Measurements from ENCODE around the gene XYLT1.

XYLT1 gene

DNA sequence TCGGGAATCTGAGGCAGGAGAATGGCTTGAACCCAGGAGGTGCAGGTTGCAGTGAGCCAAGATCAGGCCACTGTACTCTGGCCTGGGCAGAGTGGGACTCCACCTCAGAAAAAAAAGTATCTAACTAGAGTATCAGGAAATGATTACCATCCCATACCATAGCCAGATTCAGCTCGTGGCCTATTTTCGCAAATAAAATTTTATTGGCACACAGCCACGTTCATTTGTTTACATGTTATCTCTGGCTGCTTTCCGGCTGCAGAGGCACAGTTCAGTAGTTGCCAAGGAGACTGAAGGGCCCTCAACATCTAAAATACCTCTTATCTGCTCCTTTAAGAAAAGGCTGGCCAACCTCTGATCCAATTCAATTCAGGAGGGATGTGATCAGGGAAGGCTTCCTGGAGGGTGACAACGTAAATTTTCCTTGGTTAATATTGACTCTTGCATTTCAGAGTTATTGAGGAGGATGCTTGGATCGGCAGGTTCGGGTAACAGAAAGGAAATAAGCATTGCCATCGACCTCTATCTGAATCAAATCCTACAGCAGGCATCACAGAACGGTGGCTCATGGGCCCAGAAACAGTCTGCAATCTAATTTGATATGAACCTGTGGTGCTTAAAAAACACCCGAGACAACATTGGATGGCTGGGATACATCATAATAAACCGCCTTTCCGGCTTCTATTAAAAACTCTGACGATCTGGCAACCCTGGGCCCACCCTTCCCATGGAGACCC, 73.8 kb downstream of the XYLT1 start:
- DNase-seq (ENCODE audit: low spot score): peak; percentile 74

DNA sequence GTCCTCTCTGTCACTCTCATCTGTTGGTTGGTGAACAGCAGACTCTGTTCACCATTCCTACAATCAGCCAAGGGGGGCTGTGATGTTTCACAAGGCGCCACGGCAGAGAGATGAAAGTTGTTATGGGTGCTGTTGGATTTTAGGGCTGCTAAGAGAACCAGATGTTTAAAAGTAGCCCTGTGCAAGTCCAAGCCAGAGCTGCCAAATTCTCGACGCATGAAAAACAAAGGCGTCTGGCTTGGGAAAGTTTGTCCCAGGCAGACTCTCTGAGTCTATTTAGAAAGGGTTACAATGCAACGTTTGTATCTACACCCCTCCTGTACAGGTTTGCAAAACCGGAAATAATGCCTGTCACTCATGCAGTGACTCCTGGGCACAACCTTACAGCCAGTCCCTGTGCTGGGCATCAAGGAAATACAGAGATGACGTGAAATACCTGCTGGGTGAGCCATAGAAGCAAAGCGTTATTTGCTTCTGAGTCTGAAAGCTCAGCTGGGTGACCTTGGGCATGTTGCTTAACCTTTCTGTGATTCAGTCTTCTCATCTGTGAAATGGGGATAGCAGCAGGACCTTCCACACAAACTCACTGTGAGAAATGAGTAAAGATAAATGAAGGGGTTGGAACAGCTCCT, 74.8 kb downstream of the XYLT1 start:
- no peak for DNase-seq (ENCODE audit: low spot score)

DNA sequence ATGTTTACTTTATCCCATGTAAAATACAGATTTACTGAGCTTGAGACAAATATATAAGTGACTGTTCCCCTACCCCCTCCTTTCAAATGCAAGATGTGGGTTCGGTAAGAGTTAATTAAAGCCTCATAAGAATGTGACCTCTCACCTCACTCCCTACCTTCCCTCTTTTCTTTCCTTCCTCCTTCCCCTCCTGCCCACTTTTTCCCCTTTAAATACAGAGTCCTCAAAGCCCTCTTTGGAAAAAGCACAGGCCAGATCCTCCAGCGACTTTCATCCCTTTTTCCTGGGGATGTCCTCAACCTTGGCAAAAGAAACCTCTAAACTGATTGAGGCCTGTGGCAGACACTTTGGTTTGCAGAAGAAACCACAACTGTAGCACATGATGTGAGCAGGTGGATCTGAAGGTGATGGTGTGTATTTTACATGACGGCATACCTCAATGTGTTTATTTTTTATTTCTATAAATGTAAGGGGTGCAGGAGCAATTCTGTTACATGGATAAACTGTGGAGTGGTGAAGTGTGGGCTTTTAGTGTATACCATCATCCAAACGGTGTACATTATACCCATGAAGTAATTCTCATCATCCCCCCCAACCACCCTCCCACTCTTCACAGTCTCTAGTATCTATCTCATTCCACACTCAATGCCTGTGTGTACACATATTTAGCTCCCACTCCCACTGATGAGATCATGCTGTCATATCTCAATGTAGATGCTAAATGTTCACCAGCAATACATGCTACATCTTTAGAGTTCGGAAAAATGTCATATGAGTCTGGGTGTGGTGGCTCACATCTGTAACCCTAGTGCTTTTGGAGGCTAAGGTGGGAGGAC, 77.7 kb downstream of the XYLT1 start:
- DNase-seq (ENCODE audit: low spot score): no peak

DNA sequence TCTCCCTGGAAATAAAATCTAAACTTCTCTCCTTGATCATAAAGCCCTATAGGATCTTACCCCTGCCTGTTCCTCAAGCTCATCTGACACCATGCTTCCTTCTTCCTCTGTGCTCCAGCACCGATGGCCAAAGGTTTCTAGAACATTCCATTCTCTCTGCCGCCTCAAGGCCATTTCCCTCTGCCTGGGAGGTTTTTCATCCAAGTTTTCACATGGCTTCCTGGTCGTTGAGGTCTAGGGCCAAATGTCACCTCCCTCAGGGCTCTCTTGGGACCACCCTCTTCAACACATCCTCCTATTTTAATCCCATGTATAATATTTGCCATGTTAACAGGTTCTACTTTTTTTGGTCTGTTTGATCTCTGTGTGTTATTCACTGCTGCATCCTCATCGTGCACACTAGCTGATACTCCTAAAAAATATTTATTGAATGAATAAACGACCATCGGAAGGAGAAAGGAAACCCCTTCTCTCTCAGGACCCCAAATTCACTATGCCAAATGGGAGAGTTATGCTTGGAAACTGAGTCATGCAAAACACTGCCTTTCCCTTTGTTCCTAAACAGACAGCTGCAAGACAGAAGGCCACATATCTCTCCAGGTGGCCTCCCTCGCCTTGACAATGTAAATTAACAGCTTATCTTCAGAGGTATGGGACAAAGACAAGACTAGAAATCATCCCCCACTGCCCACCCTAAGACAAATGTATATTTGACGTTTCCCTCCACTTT, 78.5 kb downstream of the XYLT1 start:
- DNase-seq (ENCODE audit: low spot score): no peak

DNA sequence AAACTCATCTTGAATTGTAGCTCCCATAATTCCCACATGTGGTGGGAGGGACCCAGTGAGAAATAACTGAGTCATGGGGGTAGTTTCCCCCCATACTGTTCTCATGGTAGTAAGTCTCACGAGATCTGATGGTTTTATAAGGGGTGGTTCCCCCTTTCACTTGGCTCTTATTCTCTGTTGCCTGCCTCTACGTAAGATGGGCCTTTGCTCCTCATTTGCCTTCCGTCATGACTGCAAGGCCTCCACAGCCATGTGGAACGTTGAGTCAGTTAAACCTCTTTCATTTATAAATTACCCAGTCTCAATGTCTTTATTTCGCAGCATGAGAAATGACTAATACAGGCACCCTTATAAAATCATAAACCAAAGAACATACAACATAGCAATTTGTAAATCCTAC, 79.0 kb downstream of the XYLT1 start:
- no peak for DNase-seq (ENCODE audit: low spot score)

DNA sequence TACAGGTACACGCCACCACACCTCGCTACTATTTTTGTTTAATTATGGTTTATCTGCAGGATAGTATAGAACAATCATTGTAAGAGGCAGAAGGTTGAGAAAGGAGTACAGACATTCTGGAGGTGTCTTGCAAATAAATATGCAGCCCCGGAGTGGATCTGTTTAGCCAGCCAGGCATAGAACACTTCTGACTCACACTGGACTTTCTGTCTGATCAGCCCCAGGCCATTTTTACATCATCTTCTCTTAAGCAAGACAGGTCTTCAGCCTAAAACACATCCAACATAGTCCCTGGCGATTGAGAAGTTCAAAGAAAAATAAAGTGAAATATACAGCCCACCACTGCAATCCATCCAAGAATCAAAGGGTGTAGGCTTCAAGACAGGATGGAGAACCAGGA, 81.4 kb downstream of the XYLT1 start:
- DNase-seq (ENCODE audit: low spot score): no peak

DNA sequence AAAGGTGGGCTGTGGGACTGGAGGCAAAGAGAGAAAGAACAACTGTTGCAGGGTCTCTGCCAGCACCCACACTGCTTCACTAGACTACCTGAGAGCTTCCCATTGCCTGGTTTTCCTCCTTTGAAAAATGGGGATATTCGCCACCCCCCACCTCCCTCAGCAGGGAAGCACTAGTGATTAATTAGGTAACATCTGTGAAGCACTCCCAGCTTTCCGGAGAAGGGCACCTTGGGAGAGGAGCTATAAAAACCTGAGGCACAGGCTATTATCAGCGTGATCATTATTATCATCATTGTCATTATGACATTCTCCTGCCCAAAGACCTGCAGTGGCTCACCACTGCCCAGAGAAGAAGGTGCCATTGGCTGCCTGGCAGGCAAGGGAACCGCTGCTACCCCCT, 83.5 kb downstream of the XYLT1 start:
- no peak for DNase-seq (ENCODE audit: low spot score)

DNA sequence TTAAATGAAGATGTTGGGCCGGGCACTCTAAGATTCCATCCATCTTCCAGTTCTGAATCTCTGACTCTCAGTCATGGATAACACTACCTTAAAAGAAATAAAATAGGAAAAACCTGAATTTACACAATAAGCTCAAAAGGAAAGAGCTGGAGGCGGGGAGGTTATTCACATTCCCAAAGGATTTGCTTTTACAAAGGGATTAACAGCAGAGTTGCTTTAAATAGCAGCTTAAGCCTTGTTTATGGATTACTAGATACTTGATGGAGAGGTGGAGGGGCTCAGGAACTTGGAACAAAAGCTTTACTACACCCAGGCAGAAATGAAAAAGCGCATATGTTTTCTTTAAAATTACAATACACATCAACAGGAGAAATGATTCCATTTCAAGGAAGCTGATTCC, 84.5 kb downstream of the XYLT1 start:
- no peak for DNase-seq (ENCODE audit: low spot score)

DNA sequence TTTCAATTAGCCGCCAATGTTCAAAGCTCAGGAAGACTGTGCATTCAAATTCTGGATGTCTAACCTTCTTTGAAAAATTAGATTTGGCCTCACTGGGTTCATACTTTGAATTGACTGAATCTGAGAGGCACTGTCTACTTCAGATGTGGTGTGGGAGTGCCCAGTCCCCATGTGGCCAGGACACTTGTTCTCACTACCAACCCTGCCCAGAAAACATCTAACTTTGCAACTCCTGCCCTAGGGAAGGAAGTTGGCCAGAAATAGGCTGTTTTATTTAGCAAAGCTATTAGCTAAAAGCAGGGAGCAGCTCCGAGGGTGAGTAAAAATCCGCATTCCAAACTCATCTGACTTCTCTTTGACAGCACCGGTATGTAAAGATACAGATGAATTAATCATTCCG, 86.3 kb downstream of the XYLT1 start:
- DNase-seq (ENCODE audit: low spot score): no peak

DNA sequence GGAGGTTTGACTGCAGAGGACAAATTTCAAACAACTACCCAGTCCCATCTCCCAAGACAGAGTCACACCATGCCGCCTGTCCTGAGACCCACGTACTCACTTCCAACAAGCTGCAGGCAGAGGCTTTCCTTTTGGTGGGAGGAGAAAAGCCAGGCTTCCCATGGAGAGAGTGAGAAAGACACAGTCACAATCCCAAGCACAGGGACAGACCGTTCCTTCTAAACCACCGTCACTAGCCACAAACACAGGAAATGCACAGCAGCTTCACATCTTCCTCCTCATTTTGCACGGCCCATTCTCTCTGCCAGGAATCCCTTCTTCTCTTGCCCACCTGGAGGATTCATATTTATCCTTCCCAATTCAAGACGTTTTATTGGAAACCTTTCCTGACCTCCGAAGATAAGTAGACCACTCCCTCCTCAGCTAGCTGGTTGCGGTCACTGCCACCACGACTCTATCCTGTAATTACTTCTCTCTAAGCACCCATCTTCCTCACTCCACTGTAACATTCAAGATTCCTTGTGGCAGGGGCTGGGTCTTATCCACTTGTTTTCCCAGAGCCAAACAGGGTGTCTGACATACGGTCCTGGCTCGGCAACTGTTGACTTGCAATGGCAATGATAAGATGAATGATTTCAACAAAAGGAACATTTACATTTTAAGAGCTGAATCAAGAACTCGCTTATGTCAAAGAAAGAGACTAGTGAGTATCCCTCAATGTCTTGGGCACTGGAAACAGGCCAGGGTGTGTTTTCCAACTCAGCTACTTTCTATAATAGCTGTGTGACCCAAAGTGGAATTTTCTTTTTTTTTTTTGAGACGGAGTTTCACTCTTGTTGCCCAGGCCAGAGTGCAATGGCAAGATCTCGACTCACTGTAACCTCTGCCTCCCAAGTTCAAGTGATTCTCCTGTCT, 87.6 kb downstream of the XYLT1 start:
- no peak for DNase-seq (ENCODE audit: low spot score)

DNA sequence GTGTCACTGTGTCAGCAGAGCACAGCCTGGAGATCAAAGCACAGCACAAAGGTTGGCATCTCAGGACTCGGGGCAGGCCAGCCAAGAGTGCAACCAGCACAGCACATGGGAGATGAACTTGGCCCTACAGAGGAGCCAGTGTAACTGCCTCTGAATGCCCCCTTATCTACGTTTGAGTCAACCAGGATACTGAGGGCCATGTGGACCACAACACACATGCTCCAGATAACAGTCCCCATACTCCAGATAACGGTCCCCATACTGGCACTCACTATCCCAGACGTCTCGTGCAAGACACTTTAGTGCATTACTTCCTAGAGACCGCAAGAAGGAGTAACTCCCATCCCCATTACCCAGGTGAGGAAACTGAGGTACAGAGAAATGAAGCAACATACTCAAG, 88.2 kb downstream of the XYLT1 start:
- no peak for DNase-seq (ENCODE audit: low spot score)

DNA sequence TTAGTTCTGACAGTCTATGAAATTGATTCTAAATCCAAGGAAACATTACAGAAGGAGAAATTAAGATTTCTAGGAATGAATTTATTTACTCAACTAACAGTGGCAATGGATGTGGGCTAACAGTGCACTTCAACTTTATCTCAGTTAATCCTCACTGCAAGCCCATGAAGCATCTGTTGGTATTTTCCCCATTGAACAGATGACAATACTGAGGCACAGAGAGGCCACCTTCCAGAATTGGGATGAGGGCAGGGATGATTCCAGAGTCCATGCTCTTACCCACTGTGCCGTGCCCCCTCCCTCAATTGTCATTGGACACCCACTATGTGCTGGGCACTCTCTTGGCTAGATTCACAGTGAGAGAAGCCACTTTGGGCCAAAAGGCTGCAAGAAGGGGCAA, 89.0 kb downstream of the XYLT1 start:
- DNase-seq (ENCODE audit: low spot score): no peak

DNA sequence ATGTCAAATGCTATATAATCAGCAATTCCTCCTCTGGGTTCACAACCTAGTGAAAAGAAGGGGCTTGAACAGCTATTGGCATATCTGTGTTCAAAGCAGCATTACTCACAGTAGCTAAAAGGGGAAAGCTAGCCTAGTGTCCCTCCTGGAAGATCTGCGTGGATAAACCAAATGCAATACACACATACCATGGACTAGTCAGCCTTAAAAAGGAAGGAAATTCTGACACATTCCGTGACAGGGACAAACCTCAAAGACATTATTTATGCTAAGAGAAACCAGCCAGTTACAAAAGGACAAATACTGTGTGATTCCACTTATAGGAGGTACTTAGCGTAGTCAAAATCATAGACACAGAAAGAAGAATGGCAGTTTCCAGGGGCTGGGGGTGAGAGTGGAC, 90.1 kb downstream of the XYLT1 start:
- DNase-seq (ENCODE audit: low spot score): no peak

DNA sequence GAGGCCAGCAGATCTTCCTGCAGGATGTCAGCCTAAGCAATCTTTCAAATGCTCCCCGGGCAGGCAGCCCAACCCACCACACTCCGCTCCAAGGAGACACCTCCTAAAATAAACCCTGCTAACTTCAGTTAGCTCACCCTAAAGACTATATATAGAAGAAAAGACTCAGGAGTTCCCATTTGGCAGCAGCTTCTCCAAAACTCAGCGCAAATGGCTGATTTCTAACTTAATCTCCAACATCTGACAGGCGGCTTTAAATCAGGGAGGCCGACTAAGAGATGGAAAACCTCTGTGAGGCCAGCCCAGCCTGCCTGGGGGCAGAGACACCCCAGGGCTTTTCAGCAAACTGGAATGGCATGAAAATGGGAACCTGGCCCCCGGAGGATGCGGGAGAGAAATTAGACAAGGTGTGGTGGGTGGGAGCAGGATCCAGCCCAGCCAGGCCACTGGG, 91.6 kb downstream of the XYLT1 start:
- no peak for DNase-seq (ENCODE audit: low spot score)

DNA sequence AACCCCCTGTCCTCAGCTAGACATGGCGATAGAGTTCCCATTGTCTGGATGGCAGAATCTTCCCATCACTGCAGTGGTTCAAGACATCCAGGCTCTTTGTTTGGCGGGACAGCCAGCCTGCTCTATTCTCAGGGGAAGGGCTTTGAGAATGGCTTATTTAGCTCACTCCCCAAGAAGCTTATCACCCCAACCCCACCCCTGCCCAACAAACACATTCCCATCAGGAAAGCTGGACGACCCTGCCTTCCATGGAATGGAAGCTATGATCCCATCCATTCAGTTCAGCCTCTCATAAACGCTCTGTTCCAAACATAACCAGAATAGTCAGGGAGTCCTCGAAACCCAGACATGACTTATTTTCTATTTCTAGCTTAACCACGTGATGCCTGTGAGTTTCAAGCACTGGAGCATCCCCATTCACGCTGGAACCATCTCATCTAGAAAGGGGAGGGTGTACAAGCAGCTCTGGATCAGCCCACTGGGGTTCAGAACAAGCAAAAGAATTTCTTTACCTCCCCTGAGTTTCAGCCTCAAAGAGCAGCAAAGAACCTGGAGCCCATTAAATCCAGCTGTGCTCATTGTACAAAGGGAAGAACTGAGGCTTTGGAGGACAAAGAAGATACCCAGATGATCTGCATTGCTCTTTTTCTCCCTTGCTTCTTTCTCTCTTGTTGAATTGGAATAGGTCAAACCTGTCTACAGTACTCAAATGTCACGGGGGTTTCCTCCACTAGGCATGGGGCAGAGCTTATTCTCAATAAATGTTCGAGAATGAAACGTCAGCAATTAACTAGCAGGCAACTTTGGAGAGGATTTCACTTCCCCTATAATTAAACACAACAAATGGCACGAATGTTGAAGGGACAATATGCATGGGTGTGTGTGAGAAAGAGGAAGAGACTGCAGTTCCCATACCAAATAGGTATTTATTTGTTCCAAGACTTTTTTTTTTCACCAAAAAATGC, 93.1 kb downstream of the XYLT1 start:
- no peak for DNase-seq (ENCODE audit: low spot score)

DNA sequence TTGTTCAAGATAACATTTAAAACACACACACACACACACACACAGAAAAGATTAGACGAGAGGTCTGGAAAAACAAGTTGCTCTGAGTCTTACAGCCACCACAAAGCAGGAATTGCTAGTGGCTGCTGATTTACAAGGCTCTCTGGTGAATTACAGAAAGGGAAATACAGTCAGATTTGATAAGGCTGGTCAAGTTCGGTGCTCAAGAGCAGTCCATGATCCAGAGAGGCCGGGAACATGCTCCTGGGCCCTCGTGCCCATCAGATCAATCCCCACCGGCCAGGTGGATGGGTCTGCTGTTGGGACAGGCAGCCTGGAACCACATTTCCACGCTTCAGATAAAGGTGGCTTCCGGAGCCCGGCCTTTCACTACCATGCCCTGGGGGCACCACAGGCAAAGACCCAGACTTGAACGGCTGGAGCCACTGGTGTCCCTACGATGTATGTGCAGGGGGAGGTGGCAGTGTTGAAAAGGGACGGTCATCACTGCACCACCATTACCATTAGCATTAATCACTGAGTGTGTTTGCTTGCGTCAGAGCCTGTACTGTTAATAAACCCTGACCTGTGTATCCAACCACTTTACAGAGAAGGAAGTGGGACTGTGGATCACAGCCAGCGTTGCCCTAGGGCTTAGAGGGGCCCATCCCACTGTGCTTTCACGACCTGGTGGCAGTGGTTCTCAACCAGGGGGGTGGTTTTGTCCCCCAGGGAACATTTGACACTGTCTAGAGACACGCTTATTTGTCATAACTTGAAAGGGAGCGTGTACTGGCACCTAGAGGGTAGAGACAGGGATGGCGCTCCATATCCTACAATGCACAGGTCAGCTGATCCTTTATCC, 95.1 kb downstream of the XYLT1 start:
- no peak for DNase-seq (ENCODE audit: low spot score)

DNA sequence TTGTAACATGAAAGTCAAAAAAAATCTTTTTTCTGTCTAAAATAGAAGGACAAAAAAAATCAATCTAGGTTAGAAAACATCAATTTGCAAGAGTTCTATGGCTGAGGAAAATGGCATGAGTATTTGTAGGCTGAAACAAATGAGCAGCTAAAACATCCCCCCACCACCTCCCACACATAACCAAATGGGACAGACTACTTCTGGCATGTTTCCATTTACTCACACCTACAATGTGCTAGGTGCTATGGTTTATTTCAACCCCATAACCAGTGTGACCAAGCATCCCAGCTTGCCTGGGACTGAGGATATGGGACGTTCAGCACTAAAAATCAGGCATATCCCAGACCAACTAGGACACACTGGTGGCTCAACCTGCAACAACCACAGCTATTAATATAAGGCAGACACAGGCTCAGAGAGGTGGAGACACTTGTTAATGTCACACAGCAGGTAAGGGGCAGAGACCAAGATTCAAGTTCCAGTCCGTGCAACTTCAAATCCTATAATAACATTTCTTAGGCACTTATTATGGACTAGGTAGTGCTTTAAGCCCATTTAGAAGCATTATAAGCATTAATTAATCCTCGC, 96.0 kb downstream of the XYLT1 start:
- no peak for DNase-seq (ENCODE audit: low spot score)

DNA sequence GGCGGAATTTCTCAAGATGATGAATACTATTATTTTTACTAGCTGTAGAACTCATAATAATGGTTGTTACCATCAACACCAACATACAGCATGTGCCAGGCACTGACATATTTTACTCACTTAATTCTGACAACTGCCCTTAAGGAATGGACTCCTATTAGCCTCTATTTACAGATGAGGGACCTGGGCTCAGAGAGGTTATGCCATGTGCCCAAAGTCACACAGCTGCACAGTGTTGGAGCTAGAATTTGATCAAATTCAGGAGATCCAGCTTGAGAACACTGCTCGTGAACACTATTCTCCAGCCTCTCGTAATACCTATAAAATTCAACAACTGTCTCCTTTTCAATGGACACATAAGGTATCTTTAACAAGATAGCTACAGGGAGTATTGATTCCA, 97.2 kb downstream of the XYLT1 start:
- no peak for DNase-seq (ENCODE audit: low spot score)

DNA sequence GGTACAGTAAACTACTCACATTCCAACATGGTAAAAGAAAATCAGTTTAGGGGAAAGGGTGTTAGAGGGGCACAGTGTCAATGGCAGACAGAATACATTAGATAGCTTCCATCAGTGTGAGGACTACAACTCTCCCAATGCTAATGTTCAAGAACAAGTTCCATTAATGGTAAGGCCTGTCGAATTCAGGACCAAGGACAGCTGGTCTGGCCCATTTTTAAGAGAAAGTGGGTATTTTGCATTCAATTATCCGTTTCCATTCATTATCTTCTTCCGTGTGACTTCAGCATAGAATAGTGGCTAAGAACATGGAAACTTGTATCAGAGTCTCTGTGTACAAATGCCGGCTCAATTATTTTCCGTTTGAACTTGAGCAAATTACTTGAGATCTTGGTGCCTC, 98.4 kb downstream of the XYLT1 start:
- no peak for DNase-seq (ENCODE audit: low spot score)

Data from CD4-positive, alpha-beta T cell treated with Interleukin-6 at 100 ng/mL for 8 hours (primary cell).